ENCODE data around the gene CCDC85A.

Gene CCDC85A

DNA sequence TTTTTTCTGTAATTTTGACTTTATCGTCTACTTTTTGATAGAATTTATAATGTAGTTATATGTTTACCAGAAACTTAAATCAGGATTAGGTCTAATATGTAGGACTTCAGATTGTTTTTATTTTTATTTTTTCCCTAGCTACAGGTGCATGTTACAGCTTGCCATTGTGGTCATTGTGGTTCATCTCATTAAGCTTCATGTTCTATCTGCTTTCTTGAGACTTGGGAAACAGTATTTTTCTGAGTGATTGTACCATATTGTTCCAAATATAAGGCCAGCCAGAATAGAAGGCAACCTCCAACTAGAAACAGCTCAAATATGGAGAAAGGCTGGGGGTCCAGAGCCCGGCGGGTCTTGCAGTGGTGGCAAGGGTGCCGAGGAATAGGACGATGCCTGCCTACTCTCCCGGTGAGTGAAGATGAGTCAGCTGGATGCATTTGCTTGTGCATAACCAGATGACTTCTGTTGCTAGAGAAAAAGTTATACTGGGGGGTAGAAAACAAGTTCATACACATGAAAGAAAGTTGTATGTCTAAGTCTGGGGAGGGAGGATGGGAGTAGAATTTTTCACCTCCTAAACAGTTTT, 188.4 kb downstream of the CCDC85A start:
- POLR2A ChIA-PET: no interaction called here
- Histone ChIP-seq H3K27me3 (replicated peaks in 2 of 5; ENCODE audit: control insufficient read depth in 4 of 5, insufficient read depth in 5 of 5, low read length in 4 of 5) (no peaks in the 10 kb centered on the region), H3K4me1 (ENCODE audit: control extremely low read depth in 1 of 4, control insufficient read depth in 4 of 4, insufficient read depth in 4 of 4, low read length in 3 of 4) (no peaks in the 10 kb centered on the region), H3K4me3 (ENCODE audit: control insufficient read depth in 1 of 7, extremely low read depth in 1 of 7, insufficient read depth in 4 of 7, low read depth in 2 of 7, low read length in 6 of 7) (no peak overlapping the region), H3K9me3 (ENCODE audit: control extremely low read depth in 1 of 5, control insufficient read depth in 4 of 5, insufficient read depth in 2 of 5, low read depth in 1 of 5, low read length in 4 of 5) (no peaks in the 10 kb centered on the region), H3K36me3 (ENCODE audit: control insufficient read depth in 4 of 4, insufficient read depth in 4 of 4, low read length in 3 of 4) (no peaks in the 10 kb centered on the region), H3K27ac (ENCODE audit: insufficient read depth in 1 of 2, low read depth in 1 of 2, low read length in 2 of 2, poor library complexity in 1 of 2, severe bottlenecking in 2 of 2) (no peak overlapping the region)
- DNase-seq: no peak
- CTCF ChIA-PET: no interaction called here
- 100% methylated on average over 2 of the region's 6 CpGs for WGBS (ENCODE audit: insufficient coverage)

DNA sequence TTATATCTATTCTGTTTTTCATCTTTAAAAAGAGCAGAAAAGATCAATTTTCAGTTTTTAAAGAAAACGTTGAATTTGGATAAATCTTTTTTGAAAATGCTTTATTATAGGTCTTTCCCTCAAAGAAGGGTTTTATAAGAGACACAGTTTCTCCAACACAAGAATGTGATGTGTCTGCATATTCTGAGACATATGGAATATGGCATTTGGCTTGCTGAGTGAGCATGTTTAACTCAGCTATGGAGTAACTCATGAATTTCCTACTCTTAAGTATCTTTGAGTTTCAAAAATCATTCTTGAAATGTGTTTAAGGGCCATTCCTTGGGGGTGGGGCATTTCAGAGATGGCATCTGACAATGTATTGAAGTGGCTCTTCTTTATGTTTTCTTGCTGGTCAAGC, 191.5 kb downstream of the CCDC85A start:
- POLR2A ChIA-PET: no interaction called here

DNA sequence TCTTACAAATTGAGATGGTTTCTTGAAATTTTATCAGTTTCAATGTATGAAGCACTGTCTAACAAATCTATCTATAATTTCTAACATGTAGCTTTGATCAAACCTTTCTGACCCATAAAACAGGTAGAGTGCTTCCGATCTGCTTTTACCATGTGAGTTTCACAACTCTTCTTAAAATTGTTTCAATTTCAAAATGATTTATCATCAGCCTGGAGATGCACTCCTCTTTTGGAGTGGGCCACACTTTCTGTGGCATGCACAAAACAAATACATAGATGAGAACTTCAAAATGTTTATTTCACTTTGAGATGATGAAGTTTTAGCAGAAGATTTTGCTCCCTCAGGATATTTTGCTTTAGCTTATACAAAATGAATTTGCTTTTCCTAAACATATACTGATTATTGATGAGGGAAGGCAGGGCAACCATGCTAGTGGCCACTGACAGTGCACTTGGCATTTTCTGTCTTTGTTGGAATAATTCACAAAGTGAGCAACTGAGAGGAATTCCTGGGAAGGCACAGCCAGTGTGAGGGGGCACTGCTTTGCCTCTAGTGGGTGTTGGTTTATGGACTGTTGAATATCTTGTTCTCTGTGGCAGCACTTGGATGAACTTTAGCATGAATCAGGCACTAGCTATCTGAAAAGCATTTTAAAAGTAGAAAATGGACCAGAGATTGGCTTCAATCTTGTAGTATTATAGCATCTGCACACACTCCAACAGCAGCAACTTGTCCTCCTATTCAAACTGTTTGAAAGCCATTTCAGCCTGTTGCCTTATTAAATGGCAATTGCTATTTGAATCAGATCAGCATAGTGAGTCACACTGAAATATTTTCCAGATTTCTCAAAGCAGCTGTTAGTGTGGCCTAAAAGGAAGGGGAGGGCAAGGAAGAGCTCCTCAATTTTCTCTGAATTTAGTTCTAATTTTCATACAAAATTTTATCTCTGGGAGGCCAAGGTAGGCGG, 193.2 kb downstream of the CCDC85A start:
- WGBS (ENCODE audit: insufficient coverage): 100% methylated on average over 1 of the region's 2 CpGs
- no peak for DNase-seq

More for the DNA sequence above, 191.5 kb downstream of the CCDC85A start:
- CTCF ChIA-PET: no interaction called here
- Histone ChIP-seq H3K4me3 (ENCODE audit: control insufficient read depth in 1 of 7, extremely low read depth in 1 of 7, insufficient read depth in 4 of 7, low read depth in 2 of 7, low read length in 6 of 7) (no peak overlapping the region), H3K27me3 (replicated peaks in 2 of 5; ENCODE audit: control insufficient read depth in 4 of 5, insufficient read depth in 5 of 5, low read length in 4 of 5) (no peaks in the 10 kb centered on the region), H3K36me3 (ENCODE audit: control insufficient read depth in 4 of 4, insufficient read depth in 4 of 4, low read length in 3 of 4) (no peaks in the 10 kb centered on the region), H3K4me1 (ENCODE audit: control extremely low read depth in 1 of 4, control insufficient read depth in 4 of 4, insufficient read depth in 4 of 4, low read length in 3 of 4) (no peaks in the 10 kb centered on the region), H3K9me3 (ENCODE audit: control extremely low read depth in 1 of 5, control insufficient read depth in 4 of 5, insufficient read depth in 2 of 5, low read depth in 1 of 5, low read length in 4 of 5) (no peaks in the 10 kb centered on the region), H3K27ac (ENCODE audit: insufficient read depth in 1 of 2, low read depth in 1 of 2, low read length in 2 of 2, poor library complexity in 1 of 2, severe bottlenecking in 2 of 2) (no peak overlapping the region)
- WGBS (ENCODE audit: insufficient coverage): no CpG with 5 or more reads among the region's 1 CpG
- no peak for DNase-seq

DNA sequence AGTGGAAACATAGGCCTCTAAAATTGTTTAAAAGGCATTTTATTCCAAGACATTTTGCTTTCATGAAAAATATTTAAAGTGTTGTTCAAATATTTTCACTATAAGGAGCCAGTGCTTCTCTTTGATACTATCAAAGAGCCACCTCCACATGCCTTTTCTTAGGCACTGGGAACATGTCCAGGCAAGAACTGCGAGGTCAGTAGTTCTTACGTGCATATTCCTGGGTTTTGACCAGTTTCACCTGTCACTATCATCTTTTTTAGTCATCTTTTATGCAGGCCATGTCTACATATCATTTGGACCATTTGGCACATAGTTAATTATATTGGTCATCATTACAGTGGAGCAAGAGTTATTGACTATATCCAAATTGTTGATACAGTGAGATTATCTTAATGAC, 195.3 kb downstream of the CCDC85A start:
- Histone ChIP-seq H3K4me1 (ENCODE audit: control extremely low read depth in 1 of 4, control insufficient read depth in 4 of 4, insufficient read depth in 4 of 4, low read length in 3 of 4) (no peaks in the 10 kb centered on the region), H3K27me3 (replicated peaks in 2 of 5; ENCODE audit: control insufficient read depth in 4 of 5, insufficient read depth in 5 of 5, low read length in 4 of 5) (no peaks in the 10 kb centered on the region), H3K27ac (ENCODE audit: insufficient read depth in 1 of 2, low read depth in 1 of 2, low read length in 2 of 2, poor library complexity in 1 of 2, severe bottlenecking in 2 of 2) (no peak overlapping the region), H3K36me3 (ENCODE audit: control insufficient read depth in 4 of 4, insufficient read depth in 4 of 4, low read length in 3 of 4) (no peaks in the 10 kb centered on the region), H3K9me3 (ENCODE audit: control extremely low read depth in 1 of 5, control insufficient read depth in 4 of 5, insufficient read depth in 2 of 5, low read depth in 1 of 5, low read length in 4 of 5) (no peaks in the 10 kb centered on the region), H3K4me3 (ENCODE audit: control insufficient read depth in 1 of 7, extremely low read depth in 1 of 7, insufficient read depth in 4 of 7, low read depth in 2 of 7, low read length in 6 of 7) (no peak overlapping the region)
- WGBS (ENCODE audit: insufficient coverage): no CpG with 5 or more reads among the region's 2 CpGs
- DNase-seq: no peak
- ChIA-PET POLR2A (no interaction called here), CTCF (no interaction called here)

More for the DNA sequence above, 193.2 kb downstream of the CCDC85A start:
- Histone ChIP-seq H3K4me3 (ENCODE audit: control insufficient read depth in 1 of 7, extremely low read depth in 1 of 7, insufficient read depth in 4 of 7, low read depth in 2 of 7, low read length in 6 of 7) (no peak overlapping the region), H3K27me3 (replicated peaks in 2 of 5; ENCODE audit: control insufficient read depth in 4 of 5, insufficient read depth in 5 of 5, low read length in 4 of 5) (no peaks in the 10 kb centered on the region), H3K27ac (ENCODE audit: insufficient read depth in 1 of 2, low read depth in 1 of 2, low read length in 2 of 2, poor library complexity in 1 of 2, severe bottlenecking in 2 of 2) (no peak overlapping the region), H3K4me1 (ENCODE audit: control extremely low read depth in 1 of 4, control insufficient read depth in 4 of 4, insufficient read depth in 4 of 4, low read length in 3 of 4) (no peaks in the 10 kb centered on the region), H3K36me3 (ENCODE audit: control insufficient read depth in 4 of 4, insufficient read depth in 4 of 4, low read length in 3 of 4) (no peaks in the 10 kb centered on the region), H3K9me3 (ENCODE audit: control extremely low read depth in 1 of 5, control insufficient read depth in 4 of 5, insufficient read depth in 2 of 5, low read depth in 1 of 5, low read length in 4 of 5) (no peaks in the 10 kb centered on the region)
- POLR2A ChIA-PET: no interaction called here
- CTCF ChIA-PET: no interaction called here

DNA sequence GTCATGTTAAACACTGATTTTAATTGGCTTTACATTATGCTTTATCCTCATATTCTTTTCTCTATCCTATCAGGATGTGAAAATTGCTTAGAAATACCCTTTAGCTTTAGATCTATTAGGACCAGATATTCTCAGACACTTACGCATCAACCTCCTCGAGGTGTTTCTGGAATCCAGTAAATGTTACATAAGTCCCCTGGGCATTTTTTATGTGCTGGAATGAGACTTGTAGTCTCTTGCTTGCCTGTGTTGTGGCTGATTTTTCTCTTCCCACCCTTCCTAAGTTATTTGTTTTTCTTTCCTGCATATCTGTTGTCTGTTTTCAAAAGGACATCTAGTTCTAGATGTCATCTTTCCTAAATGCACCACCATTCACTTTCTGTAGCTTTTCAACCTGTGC, 197.1 kb downstream of the CCDC85A start:
- CTCF ChIA-PET: no interaction called here
- POLR2A ChIA-PET: no interaction called here

DNA sequence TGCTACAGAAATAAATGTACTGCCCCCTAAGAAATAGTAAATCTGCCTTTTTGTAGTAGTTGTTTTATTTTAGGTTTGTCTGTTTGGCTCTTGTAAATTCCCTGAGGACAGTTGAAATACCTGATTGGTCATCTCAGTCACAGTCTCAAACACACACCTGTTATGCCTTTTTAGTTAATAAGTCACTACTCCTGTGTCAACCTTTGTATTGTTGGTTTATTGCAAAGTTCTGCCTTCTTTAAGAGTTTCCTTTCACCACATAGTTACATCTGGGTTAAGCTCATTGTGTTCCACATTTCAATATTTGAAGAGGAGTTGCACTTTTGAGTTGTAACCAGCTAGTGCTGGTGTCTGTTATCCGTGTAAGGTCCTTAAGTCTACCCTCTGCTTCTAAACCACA, 198.7 kb downstream of the CCDC85A start:
- Histone ChIP-seq H3K4me1 (ENCODE audit: control extremely low read depth in 1 of 4, control insufficient read depth in 4 of 4, insufficient read depth in 4 of 4, low read length in 3 of 4) (no peaks in the 10 kb centered on the region), H3K27me3 (replicated peaks in 2 of 5; ENCODE audit: control insufficient read depth in 4 of 5, insufficient read depth in 5 of 5, low read length in 4 of 5) (no peaks in the 10 kb centered on the region), H3K9me3 (ENCODE audit: control extremely low read depth in 1 of 5, control insufficient read depth in 4 of 5, insufficient read depth in 2 of 5, low read depth in 1 of 5, low read length in 4 of 5) (no peaks in the 10 kb centered on the region), H3K36me3 (ENCODE audit: control insufficient read depth in 4 of 4, insufficient read depth in 4 of 4, low read length in 3 of 4) (no peaks in the 10 kb centered on the region), H3K4me3 (ENCODE audit: control insufficient read depth in 1 of 7, extremely low read depth in 1 of 7, insufficient read depth in 4 of 7, low read depth in 2 of 7, low read length in 6 of 7) (no peak overlapping the region), H3K27ac (ENCODE audit: insufficient read depth in 1 of 2, low read depth in 1 of 2, low read length in 2 of 2, poor library complexity in 1 of 2, severe bottlenecking in 2 of 2) (no peak overlapping the region)
- no CpG with 5 or more reads among the region's 1 CpG for WGBS (ENCODE audit: insufficient coverage)
- ChIA-PET POLR2A (no interaction called here), CTCF (interaction anchor here (0.8 kb wide), 1 partner anchor 198 kb away, joined by 3 read pairs; no protein-coding TSS in a partner anchor)
- DNase-seq: no peak

More for the DNA sequence above, 197.1 kb downstream of the CCDC85A start:
- Histone ChIP-seq H3K27me3 (replicated peaks in 2 of 5; ENCODE audit: control insufficient read depth in 4 of 5, insufficient read depth in 5 of 5, low read length in 4 of 5) (no peaks in the 10 kb centered on the region), H3K27ac (ENCODE audit: insufficient read depth in 1 of 2, low read depth in 1 of 2, low read length in 2 of 2, poor library complexity in 1 of 2, severe bottlenecking in 2 of 2) (no peak overlapping the region), H3K9me3 (ENCODE audit: control extremely low read depth in 1 of 5, control insufficient read depth in 4 of 5, insufficient read depth in 2 of 5, low read depth in 1 of 5, low read length in 4 of 5) (no peaks in the 10 kb centered on the region), H3K36me3 (ENCODE audit: control insufficient read depth in 4 of 4, insufficient read depth in 4 of 4, low read length in 3 of 4) (no peaks in the 10 kb centered on the region), H3K4me3 (ENCODE audit: control insufficient read depth in 1 of 7, extremely low read depth in 1 of 7, insufficient read depth in 4 of 7, low read depth in 2 of 7, low read length in 6 of 7) (no peak overlapping the region), H3K4me1 (ENCODE audit: control extremely low read depth in 1 of 4, control insufficient read depth in 4 of 4, insufficient read depth in 4 of 4, low read length in 3 of 4) (no peaks in the 10 kb centered on the region)
- DNase-seq: no peak
- WGBS (ENCODE audit: insufficient coverage): no CpG with 5 or more reads among the region's 2 CpGs

DNA sequence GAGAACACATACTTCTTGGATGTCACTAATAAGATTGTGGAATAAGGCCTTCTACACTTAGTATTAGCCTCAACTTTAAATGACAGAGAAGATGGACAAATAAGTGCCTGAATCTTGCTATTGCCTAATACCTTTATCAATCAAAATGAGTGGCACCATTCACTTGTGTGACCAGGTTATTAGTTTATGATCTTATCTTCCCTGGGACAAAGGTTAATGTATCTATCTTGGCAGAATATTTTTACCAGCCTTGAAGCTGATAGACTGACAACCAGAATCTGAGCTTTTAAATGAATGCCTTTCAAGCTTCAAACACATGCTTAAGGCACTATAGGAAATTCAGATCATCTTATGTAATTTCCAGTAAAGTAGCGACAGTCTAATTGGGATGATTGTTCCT, 202.9 kb downstream of the CCDC85A start:
- CTCF ChIA-PET: no interaction called here
- Histone ChIP-seq H3K27ac (ENCODE audit: insufficient read depth in 1 of 2, low read depth in 1 of 2, low read length in 2 of 2, poor library complexity in 1 of 2, severe bottlenecking in 2 of 2) (no peak overlapping the region), H3K4me1 (ENCODE audit: control extremely low read depth in 1 of 4, control insufficient read depth in 4 of 4, insufficient read depth in 4 of 4, low read length in 3 of 4) (no peaks in the 10 kb centered on the region), H3K4me3 (ENCODE audit: control insufficient read depth in 1 of 7, extremely low read depth in 1 of 7, insufficient read depth in 4 of 7, low read depth in 2 of 7, low read length in 6 of 7) (no peak overlapping the region), H3K27me3 (replicated peaks in 2 of 5; ENCODE audit: control insufficient read depth in 4 of 5, insufficient read depth in 5 of 5, low read length in 4 of 5) (no peaks in the 10 kb centered on the region), H3K9me3 (ENCODE audit: control extremely low read depth in 1 of 5, control insufficient read depth in 4 of 5, insufficient read depth in 2 of 5, low read depth in 1 of 5, low read length in 4 of 5) (no peaks in the 10 kb centered on the region), H3K36me3 (ENCODE audit: control insufficient read depth in 4 of 4, insufficient read depth in 4 of 4, low read length in 3 of 4) (no peaks in the 10 kb centered on the region)
- POLR2A ChIA-PET: no interaction called here
- 100% methylated on average over 1 of the region's 1 CpG for WGBS (ENCODE audit: insufficient coverage)
- no peak for DNase-seq

All from common myeloid progenitor, CD34-positive (primary cell).